Measurements from ENCODE around the gene GGTLC2.
"Not testable (repeated sequence)": the region's sequence is repeated elsewhere in the genome, so short reads cannot be mapped to it uniquely, and the experiment has no call there.

The GGTLC2 gene

GRCh38 chr22:22644314-22644713, at the start of gene GGTLC2:
Gene GGTLC2 (plus strand): TSS chr22:22644614. CDS start chr22:22646346, 1,732 bp downstream.
- DNase-seq = not testable (repeated sequence)

GRCh38 chr22:22595001-22595835, 49.2 kb upstream of the GGTLC2 start:
- DNase-seq = no peak

GRCh38 chr22:22598144-22598543, 46.3 kb upstream of the GGTLC2 start:
- DNase-seq = no peak

GRCh38 chr22:22599248-22599647, 45.2 kb upstream of the GGTLC2 start:
- no peak for DNase-seq

GRCh38 chr22:22600531-22601261, 43.7 kb upstream of the GGTLC2 start:
- DNase-seq = no peak

GRCh38 chr22:22603470-22603947, 40.9 kb upstream of the GGTLC2 start:
- no peak for DNase-seq

- DNase-seq = no peak
These were observed 39.9 kb upstream of the GGTLC2 start for GRCh38 chr22:22604326-22605073.

GRCh38 chr22:22605074-22605404, 39.4 kb upstream of the GGTLC2 start:
- DNase-seq = no peak

- DNase-seq = not testable (repeated sequence)
These were observed 36.4 kb upstream of the GGTLC2 start for GRCh38 chr22:22608022-22608421.

- DNase-seq = no peak
These were observed 35.1 kb upstream of the GGTLC2 start for GRCh38 chr22:22609291-22609690.

- no peak for DNase-seq
These were observed 31.9 kb upstream of the GGTLC2 start for GRCh38 chr22:22612516-22612915.

- no peak for DNase-seq
These were observed 30.3 kb upstream of the GGTLC2 start for GRCh38 chr22:22614065-22614464.

GRCh38 chr22:22616636-22617035, 27.8 kb upstream of the GGTLC2 start:
- DNase-seq = no peak

- no peak for DNase-seq
These were observed 26.0 kb upstream of the GGTLC2 start for GRCh38 chr22:22618448-22618847.

- no peak for DNase-seq
These were observed 25.5 kb upstream of the GGTLC2 start for GRCh38 chr22:22618923-22619322.

- DNase-seq = no peak
These were observed 24.5 kb upstream of the GGTLC2 start for GRCh38 chr22:22619765-22620414.

GRCh38 chr22:22628546-22629495, 15.6 kb upstream of the GGTLC2 start:
- DNase-seq = not testable (repeated sequence)

GRCh38 chr22:22631223-22631652, 13.2 kb upstream of the GGTLC2 start:
- not testable (repeated sequence) for DNase-seq

- DNase-seq = not testable (repeated sequence)
These were observed 12.2 kb upstream of the GGTLC2 start for GRCh38 chr22:22632226-22632625.

- DNase-seq = not testable (repeated sequence)
These were observed 10.9 kb upstream of the GGTLC2 start for GRCh38 chr22:22633533-22633932.

GRCh38 chr22:22636260-22636659, 8.2 kb upstream of the GGTLC2 start:
- DNase-seq = not testable (repeated sequence)

Data from activated CD8-positive, alpha-beta memory T cell treated with anti-CD3 and anti-CD28 coated beads, Interleukin-2, amount 50 U/mL, for 4 hours (primary cell).